ENCODE measurements around the gene COG6.

The COG6 gene

GRCh38 chr13:39655569-39656324 is at the start of gene COG6:
Gene COG6 (plus strand): TSS chr13:39655662. CDS start chr13:39655727, 65 bp downstream.
- no peak for TF ChIP-seq CTCF (IDR thresholded peaks at IDR 0.05; ENCODE audit: low read depth, low read length)

GRCh38 chr13:39605677-39606320 is 49.7 kb upstream of the COG6 start:
- no peak for TF ChIP-seq CTCF (IDR thresholded peaks at IDR 0.05; ENCODE audit: low read depth, low read length)
- no peak overlapping the region for H3K4me3 ChIP-seq (ENCODE audit: low read depth, low read length)

More at GRCh38 chr13:39655569-39656324, at the start of gene COG6:
- H3K4me3 ChIP-seq (ENCODE audit: low read depth, low read length) = peak within 1 kb of the TSS; percentile 94

- TF ChIP-seq CTCF (IDR thresholded peaks at IDR 0.05; ENCODE audit: low read depth, low read length) = no peak
- no peak overlapping the region for H3K4me3 ChIP-seq (ENCODE audit: low read depth, low read length)
Observed at GRCh38 chr13:39607876-39608275, 47.6 kb upstream of the COG6 start.

- peak; percentile 34; the same call in 1 of the 2 replicates for TF ChIP-seq CTCF (IDR thresholded peaks at IDR 0.05; ENCODE audit: low read depth, low read length)
- no peak overlapping the region for H3K4me3 ChIP-seq (ENCODE audit: low read depth, low read length)
Observed at GRCh38 chr13:39612023-39612637, 43.3 kb upstream of the COG6 start.

- H3K4me3 ChIP-seq (ENCODE audit: low read depth, low read length) = no peak overlapping the region
- TF ChIP-seq CTCF (IDR thresholded peaks at IDR 0.05; ENCODE audit: low read depth, low read length) = peak; percentile 92
Observed at GRCh38 chr13:39616087-39616694, 39.3 kb upstream of the COG6 start.

- no peak for TF ChIP-seq CTCF (IDR thresholded peaks at IDR 0.05; ENCODE audit: low read depth, low read length)
- no peak overlapping the region for H3K4me3 ChIP-seq (ENCODE audit: low read depth, low read length)
Observed at GRCh38 chr13:39618561-39618960, 36.9 kb upstream of the COG6 start.
